GM18520 (cell line): ENCODE data around the gene SHISA4.
"Not testable (repeated sequence)": the region's sequence is repeated elsewhere in the genome, so short reads cannot be mapped to it uniquely, and the experiment has no call there.

Experiments used
- ATAC-seq: cut with Tn5 transposase; IDR thresholded peaks from one replicate; pipeline ENCODE4 v1.9.1; 2021; ENCODE audit not compliant: unreplicated experiment

SHISA4 gene

GRCh38 chr1:201888282-201889089 is at the start of gene SHISA4:
TSS of gene SHISA4 (plus strand) at chr1:201888898. CDS start at chr1:201888995, 97 bp downstream.
- ATAC-seq: no peak

- ATAC-seq: not testable (repeated sequence)
These were observed 49.6 kb upstream of the SHISA4 start for GRCh38 chr1:201839089-201839488.

GRCh38 chr1:201840055-201840454 is 48.6 kb upstream of the SHISA4 start:
- ATAC-seq: no peak

GRCh38 chr1:201840490-201840889 is 48.2 kb upstream of the SHISA4 start:
- ATAC-seq: no peak

- ATAC-seq: no peak
These were observed 47.3 kb upstream of the SHISA4 start for GRCh38 chr1:201841265-201841912.

- no peak for ATAC-seq
These were observed 46.1 kb upstream of the SHISA4 start for GRCh38 chr1:201842472-201843027.

- ATAC-seq: no peak
These were observed 43.2 kb upstream of the SHISA4 start for GRCh38 chr1:201845331-201846083.

GRCh38 chr1:201847150-201847549 is 41.5 kb upstream of the SHISA4 start:
- ATAC-seq: no peak

- no peak for ATAC-seq
These were observed 40.5 kb upstream of the SHISA4 start for GRCh38 chr1:201848230-201848629.

GRCh38 chr1:201849372-201850052 is 39.2 kb upstream of the SHISA4 start:
- ATAC-seq: no peak

- no peak for ATAC-seq
These were observed 38.7 kb upstream of the SHISA4 start for GRCh38 chr1:201850053-201850397.

GRCh38 chr1:201851949-201852348 is 36.7 kb upstream of the SHISA4 start:
- ATAC-seq: no peak

GRCh38 chr1:201856722-201857121 is 32.0 kb upstream of the SHISA4 start:
- ATAC-seq: not testable (repeated sequence)

- ATAC-seq: no peak
These were observed 29.3 kb upstream of the SHISA4 start for GRCh38 chr1:201859424-201859823.

- ATAC-seq: no peak
These were observed 27.2 kb upstream of the SHISA4 start for GRCh38 chr1:201861448-201861847.

- no peak for ATAC-seq
These were observed 18.3 kb upstream of the SHISA4 start for GRCh38 chr1:201870397-201870796.

GRCh38 chr1:201874672-201875071 is 14.0 kb upstream of the SHISA4 start:
- no peak for ATAC-seq

GRCh38 chr1:201876148-201876818 is 12.4 kb upstream of the SHISA4 start:
- ATAC-seq: no peak

GRCh38 chr1:201877877-201878401 is 10.8 kb upstream of the SHISA4 start:
- ATAC-seq: no peak

GRCh38 chr1:201880928-201881571 is 7.6 kb upstream of the SHISA4 start:
- ATAC-seq: no peak
